ENCODE results near the gene OSBPL3.

Gene OSBPL3

DNA sequence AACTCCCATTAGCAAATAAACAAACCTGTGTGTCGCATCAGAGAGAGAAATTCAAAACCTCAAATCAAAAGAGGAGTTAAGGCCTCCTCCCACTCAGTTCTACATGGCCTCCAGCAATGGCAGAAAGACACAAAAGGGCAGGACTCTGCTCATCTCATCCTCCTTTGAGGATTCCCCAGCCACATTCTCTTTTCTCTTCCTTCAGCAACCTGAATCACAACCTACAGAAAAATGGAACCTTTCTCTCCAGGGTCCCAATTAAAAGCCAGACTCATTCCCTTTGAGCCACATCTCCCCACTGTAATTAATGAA lies 7.9 kb downstream of the OSBPL3 start:
- H3K9me3 ChIP-seq (ENCODE audit: control insufficient read depth, insufficient read depth, low read depth, low read length) = no peaks in the 10 kb centered on the region
- POLR2A ChIA-PET = interaction anchor here (1.0 kb wide), 1 partner anchor 8 kb away, joined by 3 read pairs; the partner anchor contains the start of gene OSBPL3
- peak overlapping the region; percentile 67 for H3K27ac ChIP-seq (ENCODE audit: extremely low read depth, low read depth, low read length)
- no peaks in the 10 kb centered on the region for H3K36me3 ChIP-seq (ENCODE audit: control insufficient read depth in 2 of 2, insufficient read depth in 1 of 2, low read length in 2 of 2)
- H3K4me1 ChIP-seq (ENCODE audit: control insufficient read depth, insufficient read depth, low read length) = peaks cover 18% of the 10 kb centered on the region
- H3K4me3 ChIP-seq (ENCODE audit: low read depth, low read length) = no peak overlapping the region
- CTCF ChIA-PET = interaction anchor here (0.6 to 1.9 kb wide), 3 partner anchors 10 to 160 kb away, joined by 3 to 5 read pairs (median 3); no protein-coding TSS in a partner anchor
- TF ChIP-seq ZBTB49 (tag by site-specific recombination; IDR thresholded peaks at IDR 0.05; ENCODE audit: low read depth) = no peak

GRCh38 chr7:24971333-24972165 lies 8.4 kb downstream of the OSBPL3 start:
- Histone ChIP-seq H3K4me1 (ENCODE audit: control insufficient read depth, insufficient read depth, low read length) (peaks cover 16% of the 10 kb centered on the region), H3K9me3 (ENCODE audit: control insufficient read depth, insufficient read depth, low read depth, low read length) (no peaks in the 10 kb centered on the region), H3K36me3 (ENCODE audit: control insufficient read depth in 2 of 2, insufficient read depth in 1 of 2, low read length in 2 of 2) (no peaks in the 10 kb centered on the region), H3K4me3 (ENCODE audit: low read depth, low read length) (no peak overlapping the region), H3K27ac (ENCODE audit: extremely low read depth, low read depth, low read length) (peak overlapping the region; percentile 67)
- POLR2A ChIA-PET = interaction anchor here (1.0 to 1.1 kb wide), 2 partner anchors 8 to 9 kb away, joined by 3 read pairs; partner anchors contain the start of gene OSBPL3
- TF ChIP-seq HIC1 (tag by site-specific recombination; IDR thresholded peaks at IDR 0.05) (no peak), OSR2 (tag by site-specific recombination; IDR thresholded peaks at IDR 0.05) (peak; percentile 59), ZNF157 (tag by site-specific recombination; IDR thresholded peaks at IDR 0.05) (no peak), SETDB1 (IDR thresholded peaks at IDR 0.05; ENCODE audit: insufficient read length, low read length) (peak; percentile 16), ZNF449 (tag by site-specific recombination; IDR thresholded peaks at IDR 0.05) (0 out of 2 replicates have a peak, but pooled peaks have one; percentile 20), SALL2 (tag by site-specific recombination; IDR thresholded peaks at IDR 0.05; ENCODE audit: borderline replicate concordance) (no peak), ZNF548 (tag by site-specific recombination; IDR thresholded peaks at IDR 0.05) (no peak), ZNF654 (tag by site-specific recombination; IDR thresholded peaks at IDR 0.05; ENCODE audit: low read depth) (no peak), ZFHX2 (tag by site-specific recombination; conservative IDR thresholded peaks at IDR 0.05) (peak; percentile 31; the same call in 1 of the 2 replicates)
- CTCF ChIA-PET = interaction anchor here (0.5 to 1.9 kb wide), 4 partner anchors 11 to 159 kb away, joined by 3 to 5 read pairs (median 3); no protein-coding TSS in a partner anchor

GRCh38 chr7:24970676-24971075 lies 9.3 kb downstream of the OSBPL3 start:
- no peaks in the 10 kb centered on the region for H3K36me3 ChIP-seq (ENCODE audit: control insufficient read depth in 2 of 2, insufficient read depth in 1 of 2, low read length in 2 of 2)
- no peak overlapping the region for H3K4me3 ChIP-seq (ENCODE audit: low read depth, low read length)
- peaks cover 21% of the 10 kb centered on the region for H3K4me1 ChIP-seq (ENCODE audit: control insufficient read depth, insufficient read depth, low read length)
- no peaks in the 10 kb centered on the region for H3K9me3 ChIP-seq (ENCODE audit: control insufficient read depth, insufficient read depth, low read depth, low read length)
- peak overlapping the region; percentile 67 for H3K27ac ChIP-seq (ENCODE audit: extremely low read depth, low read depth, low read length)
- CTCF ChIA-PET = interaction anchor here (1.9 kb wide), 1 partner anchor 159 kb away, joined by 5 read pairs; no protein-coding TSS in a partner anchor
- POLR2A ChIA-PET = interaction anchor here (1.1 kb wide), 1 partner anchor 9 kb away, joined by 3 read pairs; no protein-coding TSS in a partner anchor
- no peak for TF ChIP-seq ZNF214 (tag by site-specific recombination; IDR thresholded peaks at IDR 0.05; ENCODE audit: borderline replicate concordance)
- no peak for TF ChIP-seq PATZ1 (tag by site-specific recombination; IDR thresholded peaks at IDR 0.05)
- TF ChIP-seq ZNF274 (IDR thresholded peaks at IDR 0.05; ENCODE audit: low read length) = no peak
- TF ChIP-seq ZNF274 (tag by site-specific recombination; IDR thresholded peaks at IDR 0.05; ENCODE audit: borderline replicate concordance) = no peak
- no peak for TF ChIP-seq ZNF626 (tag by site-specific recombination; IDR thresholded peaks at IDR 0.05)
- no peak for TF ChIP-seq ZNF112 (tag by site-specific recombination; IDR thresholded peaks at IDR 0.05)
- no peak for TF ChIP-seq EGR2 (tag by site-specific recombination; IDR thresholded peaks at IDR 0.05; ENCODE audit: low read depth)
- TF ChIP-seq ZNF48 (tag by site-specific recombination; IDR thresholded peaks at IDR 0.05) = no peak
- TF ChIP-seq, protein P1, sequence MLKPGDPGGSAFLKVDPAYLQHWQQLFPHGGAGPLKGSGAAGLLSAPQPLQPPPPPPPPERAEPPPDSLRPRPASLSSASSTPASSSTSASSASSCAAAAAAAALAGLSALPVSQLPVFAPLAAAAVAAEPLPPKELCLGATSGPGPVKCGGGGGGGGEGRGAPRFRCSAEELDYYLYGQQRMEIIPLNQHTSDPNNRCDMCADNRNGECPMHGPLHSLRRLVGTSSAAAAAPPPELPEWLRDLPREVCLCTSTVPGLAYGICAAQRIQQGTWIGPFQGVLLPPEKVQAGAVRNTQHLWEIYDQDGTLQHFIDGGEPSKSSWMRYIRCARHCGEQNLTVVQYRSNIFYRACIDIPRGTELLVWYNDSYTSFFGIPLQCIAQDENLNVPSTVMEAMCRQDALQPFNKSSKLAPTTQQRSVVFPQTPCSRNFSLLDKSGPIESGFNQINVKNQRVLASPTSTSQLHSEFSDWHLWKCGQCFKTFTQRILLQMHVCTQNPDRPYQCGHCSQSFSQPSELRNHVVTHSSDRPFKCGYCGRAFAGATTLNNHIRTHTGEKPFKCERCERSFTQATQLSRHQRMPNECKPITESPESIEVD (tag by site-specific recombination; IDR thresholded peaks at IDR 0.05) = no peak
- TF ChIP-seq MYNN (tag by site-specific recombination; IDR thresholded peaks at IDR 0.05; ENCODE audit: borderline replicate concordance) = no peak

Measured in HEK293 (cell line).